DND-41 (cell line): ENCODE results near the gene TMEM182.
A peak's percentile ranks its signal among the peaks of the same experiment; 100 is the strongest.

Experiments
- ATAC-seq: fragments of 200-7000 bp; cut with Tn5 transposase; 3 replicates; pipeline ENCODE4 v1.9.1; 2021; ENCODE audit warnings: low read depth; ENCODE audit not compliant: insufficient read depth
- DNase-seq: peaks from one replicate; pipeline ENCODE4 v3.0.0-alpha.2; 2020
- H2AFZ ChIP-seq: 2 replicates; pipeline ENCODE4 v1.6.0; 2012; ENCODE audit warnings: low read depth, low read length
- H3K27ac ChIP-seq: 2 replicates; pipeline ENCODE4 v1.5.1; 2012; ENCODE audit warnings: low read length, inconsistent platforms
- H3K27me3 ChIP-seq: fragments of 200-600 bp; sonication (generic); 2 replicates; pipeline ENCODE4 v1.6.0; 2012; ENCODE audit warnings: low read length, mild to moderate bottlenecking, inconsistent platforms; ENCODE audit not compliant: insufficient read depth, poor library complexity
- H3K36me3 ChIP-seq: 2 replicates; pipeline ENCODE4 v1.5.1; 2012; ENCODE audit warnings: low read length, inconsistent platforms; ENCODE audit not compliant: insufficient read depth
- H3K4me1 ChIP-seq: 2 replicates; pipeline ENCODE4 v1.5.1; 2012; ENCODE audit warnings: mild to moderate bottlenecking, low read length; ENCODE audit not compliant: insufficient read depth
- H3K4me2 ChIP-seq: 2 replicates; pipeline ENCODE4 v1.6.0; 2012; ENCODE audit warnings: mild to moderate bottlenecking, moderate library complexity, low read length, inconsistent platforms; ENCODE audit not compliant: insufficient read depth
- H3K4me3 ChIP-seq, 2 experiments: fragments of 200-600 bp in 1 of 2; shearing (Covaris generic) in 1 of 2; 2 replicates each; pipeline ENCODE4 v1.5.1; 2012 to 2016; ENCODE audit warnings: inconsistent platforms in 2 of 2, low read length in 2 of 2, mild to moderate bottlenecking in 2 of 2, low read depth in 1 of 2, moderate library complexity in 1 of 2
- H3K79me2 ChIP-seq: 2 replicates; pipeline ENCODE4 v1.6.0; 2012; ENCODE audit warnings: low read length, inconsistent platforms; ENCODE audit not compliant: insufficient read depth
- H3K9ac ChIP-seq: 2 replicates; pipeline ENCODE4 v1.6.0; 2012; ENCODE audit warnings: low read depth, mild to moderate bottlenecking, inconsistent platforms, low read length, moderate library complexity
- H3K9me3 ChIP-seq: 2 replicates; pipeline ENCODE4 v1.5.1; 2012; ENCODE audit warnings: low read length, moderate library complexity, mild to moderate bottlenecking, inconsistent platforms; ENCODE audit not compliant: insufficient read depth, severe bottlenecking
- H4K20me1 ChIP-seq: 2 replicates; pipeline ENCODE4 v1.6.0; 2012; ENCODE audit warnings: low read length; ENCODE audit not compliant: insufficient read depth
- EZH2 ChIP-seq: IDR thresholded peaks from 3 replicates; pipeline ENCODE4 v1.6.1; 2012; ENCODE audit warnings: borderline replicate concordance, low read depth, mild to moderate bottlenecking, moderate library complexity, low read length, inconsistent platforms; ENCODE audit not compliant: severe bottlenecking
- TF ChIP-seq, protein P1 (sequence below): IDR thresholded peaks from 2 replicates; pipeline ENCODE4 v1.5.1; 2012; ENCODE audit warnings: borderline replicate concordance, low read length, moderate library complexity, mild to moderate bottlenecking; ENCODE audit not compliant: poor library complexity, severe bottlenecking; ENCODE audit errors: extremely low read depth

Gene TMEM182

GRCh38 chr2:102753563-102754159 is 8.2 kb upstream of the TMEM182 start:
- DNase-seq = peak; percentile 32
- Histone ChIP-seq H3K4me1 (no peaks in the 10 kb centered on the region), H3K4me3 (no peak overlapping the region), H3K27ac (no peak overlapping the region), H3K36me3 (no peaks in the 10 kb centered on the region), H3K9me3 (no peaks in the 10 kb centered on the region), H3K9ac (no peak overlapping the region), H4K20me1 (no peaks in the 10 kb centered on the region), H3K79me2 (no peaks in the 10 kb centered on the region), H3K27me3 (no peaks in the 10 kb centered on the region), H2AFZ (no peak overlapping the region), H3K4me2 (no peak overlapping the region)
- TF ChIP-seq EZH2 = no peak
- TF ChIP-seq, protein P1, sequence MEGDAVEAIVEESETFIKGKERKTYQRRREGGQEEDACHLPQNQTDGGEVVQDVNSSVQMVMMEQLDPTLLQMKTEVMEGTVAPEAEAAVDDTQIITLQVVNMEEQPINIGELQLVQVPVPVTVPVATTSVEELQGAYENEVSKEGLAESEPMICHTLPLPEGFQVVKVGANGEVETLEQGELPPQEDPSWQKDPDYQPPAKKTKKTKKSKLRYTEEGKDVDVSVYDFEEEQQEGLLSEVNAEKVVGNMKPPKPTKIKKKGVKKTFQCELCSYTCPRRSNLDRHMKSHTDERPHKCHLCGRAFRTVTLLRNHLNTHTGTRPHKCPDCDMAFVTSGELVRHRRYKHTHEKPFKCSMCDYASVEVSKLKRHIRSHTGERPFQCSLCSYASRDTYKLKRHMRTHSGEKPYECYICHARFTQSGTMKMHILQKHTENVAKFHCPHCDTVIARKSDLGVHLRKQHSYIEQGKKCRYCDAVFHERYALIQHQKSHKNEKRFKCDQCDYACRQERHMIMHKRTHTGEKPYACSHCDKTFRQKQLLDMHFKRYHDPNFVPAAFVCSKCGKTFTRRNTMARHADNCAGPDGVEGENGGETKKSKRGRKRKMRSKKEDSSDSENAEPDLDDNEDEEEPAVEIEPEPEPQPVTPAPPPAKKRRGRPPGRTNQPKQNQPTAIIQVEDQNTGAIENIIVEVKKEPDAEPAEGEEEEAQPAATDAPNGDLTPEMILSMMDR = peak; percentile 90
- peak; percentile 78 for ATAC-seq

DNA sequence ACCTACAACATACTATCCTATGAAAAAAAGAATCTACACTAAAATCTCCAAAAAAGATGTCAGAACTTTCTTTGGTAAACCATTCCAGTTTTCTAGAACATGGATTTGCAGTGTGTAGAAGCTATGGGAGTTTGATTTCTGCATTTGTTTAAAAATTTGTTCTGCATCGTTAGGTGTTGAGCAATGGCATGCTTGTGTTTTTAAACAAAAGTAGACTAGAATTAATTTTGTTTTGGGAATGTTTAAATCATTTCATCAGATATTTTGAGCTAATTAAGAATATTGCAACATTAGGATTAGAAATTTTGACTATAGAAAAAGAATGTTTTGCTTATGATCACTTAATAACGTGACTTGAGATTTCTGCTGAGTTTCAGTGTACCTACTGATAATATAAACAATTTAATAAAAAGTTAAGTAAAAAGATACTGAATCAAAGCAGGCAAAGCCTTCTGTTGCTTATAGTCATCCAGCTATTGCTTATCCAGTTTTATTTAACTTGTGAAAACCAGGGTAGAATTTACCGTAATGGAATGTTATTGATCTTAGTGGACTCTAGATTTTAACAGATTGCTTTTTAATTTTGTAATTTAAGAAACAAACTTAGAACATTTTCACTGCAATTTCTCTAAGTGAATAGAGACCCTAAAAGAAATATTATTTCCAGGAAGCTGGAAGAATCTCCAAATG is 7.2 kb upstream of the TMEM182 start:
- no peaks in the 10 kb centered on the region for H3K27me3 ChIP-seq
- DNase-seq (no peak), ATAC-seq (no peak)
- no peaks in the 10 kb centered on the region for H3K4me1 ChIP-seq
- no peak overlapping the region for H2AFZ ChIP-seq
- no peak overlapping the region for H3K9ac ChIP-seq
- TF ChIP-seq, protein P1 = no peak
- no peak for TF ChIP-seq EZH2
- H3K79me2 ChIP-seq = no peaks in the 10 kb centered on the region
- no peak overlapping the region for H3K4me2 ChIP-seq
- no peaks in the 10 kb centered on the region for H4K20me1 ChIP-seq
- H3K9me3 ChIP-seq = no peaks in the 10 kb centered on the region
- H3K27ac ChIP-seq = no peak overlapping the region
- H3K4me3 ChIP-seq = no peak overlapping the region
- H3K36me3 ChIP-seq = no peaks in the 10 kb centered on the region

DNA sequence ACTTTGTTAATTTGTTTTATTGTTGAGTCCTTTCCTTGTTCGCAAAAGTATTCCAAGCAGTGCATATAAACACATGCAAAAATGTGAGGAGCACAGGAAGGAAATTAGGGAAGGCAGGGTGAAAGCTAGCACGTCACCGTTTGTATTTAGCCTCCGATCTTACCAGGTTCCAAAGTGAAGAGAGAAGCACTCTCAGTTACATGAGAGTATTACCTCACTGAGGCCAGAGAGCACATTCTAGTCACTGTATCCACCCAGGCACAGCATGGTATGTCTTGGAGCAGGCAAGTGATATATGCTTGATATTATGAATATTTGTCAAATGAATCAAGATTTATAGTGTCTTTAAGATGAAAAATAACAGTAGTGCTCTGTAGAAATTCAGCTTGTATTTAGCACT is 6.5 kb upstream of the TMEM182 start:
- no peaks in the 10 kb centered on the region for H3K9me3 ChIP-seq
- ATAC-seq (no peak), DNase-seq (no peak)
- no peaks in the 10 kb centered on the region for H3K79me2 ChIP-seq
- no peaks in the 10 kb centered on the region for H3K27me3 ChIP-seq
- no peak overlapping the region for H3K27ac ChIP-seq
- H3K4me1 ChIP-seq = no peaks in the 10 kb centered on the region
- TF ChIP-seq, protein P1 = no peak
- TF ChIP-seq EZH2 = no peak
- H3K4me3 ChIP-seq = no peak overlapping the region
- H3K9ac ChIP-seq = no peak overlapping the region
- H2AFZ ChIP-seq = no peak overlapping the region
- no peaks in the 10 kb centered on the region for H4K20me1 ChIP-seq
- H3K4me2 ChIP-seq = no peak overlapping the region
- H3K36me3 ChIP-seq = no peaks in the 10 kb centered on the region
